C4-2B (cell line): ENCODE data around the gene MRAP2.
"Not testable (repeated sequence)": the region's sequence is repeated elsewhere in the genome, so short reads cannot be mapped to it uniquely, and the experiment has no call there.

Source experiments
- H3K27ac ChIP-seq: fragments of 450-650 bp; 2 replicates; pipeline ENCODE4 v1.5.1; 2017
- CTCF ChIP-seq: fragments of 450-650 bp; conservative IDR thresholded peaks from 2 replicates; pipeline ENCODE4 v1.5.1; 2017; ENCODE audit warnings: mild to moderate bottlenecking
- ZFX ChIP-seq: fragments of 450-650 bp; IDR thresholded peaks from 2 replicates; pipeline ENCODE4 v1.6.1; 2017

Gene MRAP2

GRCh38 chr6:84118191-84118590 is 84.6 kb downstream of the MRAP2 start:
- no peak overlapping the region for H3K27ac ChIP-seq
- TF ChIP-seq CTCF (no peak), ZFX (no peak)

- H3K27ac ChIP-seq = no peak overlapping the region
- TF ChIP-seq ZFX = no peak
- TF ChIP-seq CTCF = peak; percentile 29
Measured at GRCh38 chr6:84119277-84119676, 85.7 kb downstream of the MRAP2 start.

- H3K27ac ChIP-seq = no peak overlapping the region
- TF ChIP-seq CTCF (no peak), ZFX (no peak)
Measured at GRCh38 chr6:84123186-84123585, 89.6 kb downstream of the MRAP2 start.

GRCh38 chr6:84129588-84129987 is 96.0 kb downstream of the MRAP2 start:
- not testable (repeated sequence) for H3K27ac ChIP-seq

GRCh38 chr6:84133385-84133784 is 99.8 kb downstream of the MRAP2 start:
- not testable (repeated sequence) for H3K27ac ChIP-seq

- no peak overlapping the region for H3K27ac ChIP-seq
- TF ChIP-seq ZFX (no peak), CTCF (no peak)
Measured at GRCh38 chr6:84135291-84135690, 101.7 kb downstream of the MRAP2 start.

- TF ChIP-seq ZFX = no peak
- TF ChIP-seq CTCF = no peak
- H3K27ac ChIP-seq = no peak overlapping the region
Measured at GRCh38 chr6:84136364-84137050, 102.9 kb downstream of the MRAP2 start.

- no peak overlapping the region for H3K27ac ChIP-seq
- TF ChIP-seq ZFX = no peak
- no peak for TF ChIP-seq CTCF
Measured at GRCh38 chr6:84137051-84137375, 103.4 kb downstream of the MRAP2 start.
